ENCODE data around the gene MCEMP1.
A peak's percentile ranks its signal among the peaks of the same experiment; 100 is the strongest.

Gene MCEMP1

DNA sequence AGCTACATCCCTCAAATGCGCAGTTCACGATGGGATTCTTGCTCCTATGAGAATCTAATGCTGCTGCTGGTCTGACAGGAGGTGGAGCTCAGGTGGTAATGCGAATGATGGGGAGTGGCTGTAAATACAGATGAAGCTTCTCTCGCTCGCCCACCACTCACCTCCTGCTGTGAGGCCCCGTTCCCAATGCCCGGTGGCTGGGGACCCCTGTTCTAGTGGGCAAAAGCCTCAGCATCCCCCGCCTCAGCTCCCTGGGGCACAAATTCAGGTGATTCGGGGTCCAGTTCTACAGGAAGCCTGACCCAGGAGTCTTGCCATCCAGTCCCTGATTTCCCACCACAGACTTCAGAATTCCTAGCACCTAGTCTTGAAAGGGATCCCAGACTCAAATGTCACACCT is 4.4 kb upstream of the MCEMP1 start:
- DNase-seq, result no peak

GRCh38 chr19:7674010-7675005 is 2.6 kb upstream of the MCEMP1 start:
- DNase-seq, result peak; percentile 64

DNA sequence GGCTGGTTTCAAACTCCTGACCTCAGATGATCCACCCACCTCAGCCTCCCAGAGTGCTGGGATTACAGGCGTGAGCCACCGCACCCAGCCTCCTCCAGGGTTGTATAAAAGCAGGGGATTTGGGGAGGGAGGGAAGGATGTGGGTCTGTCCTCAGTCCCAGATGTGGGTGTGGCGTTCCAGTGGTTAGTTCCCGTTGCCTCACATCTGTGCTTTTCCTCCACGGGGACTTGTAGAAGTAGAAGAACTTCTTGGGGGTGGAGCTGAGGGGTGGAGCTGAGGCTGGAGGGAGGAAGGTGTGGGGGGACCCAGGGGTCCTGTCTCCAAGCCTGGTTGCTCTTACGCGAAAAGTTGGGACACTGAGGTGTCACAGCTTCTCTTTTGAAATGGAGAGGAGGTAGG is 514 bp upstream of the MCEMP1 start:
- DNase-seq, result no peak

GRCh38 chr19:7677669-7678311 is 900 bp downstream of the MCEMP1 start:
- no peak for DNase-seq

DNA sequence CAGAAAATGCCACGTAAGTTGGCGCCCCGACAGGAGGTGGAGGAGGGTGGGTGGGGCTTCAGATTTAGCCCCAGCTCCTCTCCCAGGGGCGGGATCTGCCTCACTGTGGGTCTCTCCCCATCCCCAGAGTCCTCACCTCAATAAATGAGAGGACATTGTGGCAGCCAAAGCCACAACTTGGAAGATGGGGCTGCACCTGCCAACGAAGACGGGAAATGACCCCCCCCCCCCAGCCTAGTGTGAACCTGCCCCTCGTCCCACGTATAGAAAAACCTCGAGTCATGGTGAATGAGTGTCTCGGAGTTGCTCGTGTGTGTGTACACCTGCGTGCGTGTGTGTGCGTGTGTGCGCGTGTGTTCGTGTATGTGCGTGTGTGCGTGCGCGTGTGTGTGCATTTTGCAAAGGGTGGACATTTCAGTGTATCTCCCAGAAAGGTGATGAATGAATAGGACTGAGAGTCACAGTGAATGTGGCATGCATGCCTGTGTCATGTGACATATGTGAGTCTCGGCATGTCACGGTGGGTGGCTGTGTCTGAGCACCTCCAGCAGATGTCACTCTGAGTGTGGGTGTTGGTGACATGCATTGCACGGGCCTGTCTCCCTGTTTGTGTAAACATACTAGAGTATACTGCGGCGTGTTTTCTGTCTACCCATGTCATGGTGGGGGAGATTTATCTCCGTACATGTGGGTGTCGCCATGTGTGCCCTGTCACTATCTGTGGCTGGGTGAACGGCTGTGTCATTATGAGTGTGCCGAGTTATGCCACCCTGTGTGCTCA is 2.3 kb downstream of the MCEMP1 start:
- peak; percentile 57 for DNase-seq

- no peak for DNase-seq
Measured at GRCh38 chr19:7679771-7680605, 3.1 kb downstream of the MCEMP1 start.

GRCh38 chr19:7680606-7681339 is 3.9 kb downstream of the MCEMP1 start, which contains the start of gene TRAPPC5:
Gene TRAPPC5 (plus strand): TSS chr19:7680833. CDS start chr19:7682254, 1,421 bp downstream.
- DNase-seq, result peak; percentile 96

DNA sequence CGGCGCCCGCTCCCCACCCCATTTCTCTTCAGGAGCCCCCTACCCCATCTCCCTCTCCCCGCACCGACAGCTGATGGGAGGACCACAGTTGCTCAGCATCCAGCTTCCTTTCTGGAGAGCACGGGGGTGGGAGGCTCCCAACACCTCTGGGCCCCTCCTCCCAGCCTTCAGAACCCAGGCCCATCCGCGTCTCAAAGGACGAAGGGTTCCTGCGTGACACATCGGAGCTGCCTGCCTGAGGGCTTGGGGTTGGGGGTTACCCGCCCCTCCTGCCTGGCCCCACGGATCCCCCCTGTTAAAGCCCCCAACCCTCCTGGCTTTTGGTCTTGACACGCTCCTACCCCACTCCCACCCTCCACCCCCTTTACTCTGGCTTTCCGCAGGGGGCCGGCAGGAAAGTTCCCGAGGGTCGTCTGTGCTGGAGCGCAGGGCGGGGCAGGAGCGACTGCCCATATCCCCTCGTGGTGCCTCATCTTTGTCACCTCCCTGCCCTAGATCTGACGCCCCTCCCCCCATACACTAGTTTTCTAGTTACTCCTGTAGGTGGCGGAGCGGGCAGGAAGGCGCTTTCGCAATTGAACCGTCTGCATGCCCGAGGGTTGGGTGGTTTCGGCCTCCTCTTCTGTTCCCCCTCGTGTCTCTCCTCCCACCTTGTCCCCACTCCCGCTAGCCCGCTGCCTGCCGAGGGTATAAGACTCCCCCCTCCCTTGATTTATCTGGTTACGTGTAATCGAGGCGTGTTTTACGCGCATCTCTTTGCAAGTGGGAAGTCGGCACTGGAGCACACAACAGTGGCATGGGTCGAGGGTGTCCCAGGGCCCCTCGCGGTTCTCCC is 4.7 kb downstream of the MCEMP1 start:
- DNase-seq, result peak; percentile 87

DNA sequence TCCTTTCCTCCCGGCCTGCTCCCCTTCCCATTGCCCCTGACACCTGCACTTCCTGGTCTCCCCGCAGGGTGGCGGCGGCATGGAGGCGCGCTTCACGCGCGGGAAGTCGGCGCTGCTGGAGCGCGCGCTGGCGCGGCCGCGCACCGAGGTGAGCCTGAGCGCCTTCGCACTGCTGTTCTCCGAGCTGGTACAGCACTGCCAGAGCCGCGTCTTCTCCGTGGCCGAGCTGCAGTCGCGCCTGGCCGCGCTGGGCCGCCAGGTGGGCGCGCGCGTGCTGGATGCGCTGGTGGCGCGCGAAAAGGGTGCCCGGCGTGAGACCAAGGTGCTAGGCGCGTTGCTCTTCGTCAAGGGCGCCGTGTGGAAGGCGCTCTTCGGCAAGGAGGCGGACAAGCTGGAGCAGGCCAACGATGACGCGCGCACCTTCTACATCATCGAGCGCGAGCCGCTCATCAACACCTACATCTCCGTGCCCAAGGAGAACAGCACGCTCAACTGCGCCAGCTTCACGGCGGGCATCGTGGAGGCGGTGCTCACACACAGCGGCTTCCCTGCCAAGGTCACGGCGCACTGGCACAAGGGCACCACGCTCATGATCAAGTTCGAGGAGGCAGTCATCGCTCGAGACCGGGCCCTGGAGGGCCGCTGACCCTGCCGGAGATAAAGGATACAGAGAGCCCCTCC is 5.4 kb downstream of the MCEMP1 start:
- no peak for DNase-seq

DNA sequence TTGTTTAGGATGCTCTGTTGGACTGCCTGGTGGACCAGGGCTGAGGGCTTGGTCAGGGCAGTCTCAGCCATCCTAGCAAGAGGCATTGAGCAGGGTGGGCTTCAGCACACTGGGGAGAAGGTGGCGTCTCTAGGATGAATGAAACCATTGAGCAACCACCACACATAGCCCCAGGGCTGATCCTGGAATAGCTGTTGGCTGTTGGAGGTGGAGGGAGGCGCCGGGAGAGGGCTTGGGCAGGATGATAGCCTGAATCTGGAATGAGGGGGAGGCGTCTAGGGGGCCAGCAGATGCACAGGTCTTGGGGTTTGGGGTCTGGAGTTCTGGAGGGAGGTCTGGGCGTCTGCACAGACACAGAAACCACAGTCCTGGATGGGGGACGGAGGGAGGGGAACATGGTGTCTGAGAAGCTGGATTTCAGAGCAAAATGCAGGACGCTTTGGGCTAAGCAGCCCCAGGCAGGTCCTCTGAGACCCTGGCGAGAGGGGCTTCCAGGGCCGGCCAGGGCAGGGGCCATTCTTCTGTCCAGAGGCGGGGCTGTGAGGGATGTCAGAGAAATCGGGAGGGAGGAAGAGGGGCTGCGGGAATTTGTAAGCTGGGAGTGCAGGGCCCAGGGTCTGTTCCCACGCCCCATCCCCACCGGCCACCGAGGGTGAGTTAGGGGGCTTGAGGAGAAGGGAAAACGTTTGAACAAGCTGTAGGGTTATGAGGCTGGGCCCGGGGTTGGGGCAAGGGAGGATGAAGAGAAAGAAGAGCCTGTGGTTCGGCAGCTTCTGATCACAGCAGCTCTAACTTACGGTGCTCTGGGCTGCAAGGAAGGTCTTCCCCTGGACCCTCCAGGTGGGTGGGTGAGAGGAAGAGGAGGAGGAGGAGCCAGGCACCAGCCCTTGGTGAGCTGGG is 8.9 kb downstream of the MCEMP1 start:
- no peak for DNase-seq

GRCh38 chr19:7687177-7687576 is 10.3 kb downstream of the MCEMP1 start:
- DNase-seq, result no peak

DNA sequence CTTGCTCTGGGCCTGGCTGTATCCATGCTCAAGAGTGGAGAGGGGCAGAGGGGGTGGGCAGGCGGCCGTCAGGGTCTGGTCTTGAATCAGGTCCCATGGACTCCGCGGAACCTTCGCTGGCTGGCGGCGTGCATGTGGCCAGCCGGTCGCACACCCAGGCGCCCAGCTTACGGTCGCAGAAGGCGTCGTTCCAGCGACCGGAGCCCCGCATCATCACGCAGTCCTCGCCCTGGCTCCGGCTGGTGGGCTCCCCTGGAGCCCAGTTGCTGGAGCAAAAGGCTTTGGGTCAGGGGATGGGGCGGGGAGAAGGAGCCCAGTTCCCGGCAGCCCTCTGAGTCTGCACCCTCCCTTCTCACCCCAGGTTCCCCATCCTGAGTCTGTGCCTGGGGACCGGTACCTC is 12.3 kb downstream of the MCEMP1 start:
- DNase-seq, result no peak

GRCh38 chr19:7690779-7691258 is 13.9 kb downstream of the MCEMP1 start:
- no peak for DNase-seq

DNA sequence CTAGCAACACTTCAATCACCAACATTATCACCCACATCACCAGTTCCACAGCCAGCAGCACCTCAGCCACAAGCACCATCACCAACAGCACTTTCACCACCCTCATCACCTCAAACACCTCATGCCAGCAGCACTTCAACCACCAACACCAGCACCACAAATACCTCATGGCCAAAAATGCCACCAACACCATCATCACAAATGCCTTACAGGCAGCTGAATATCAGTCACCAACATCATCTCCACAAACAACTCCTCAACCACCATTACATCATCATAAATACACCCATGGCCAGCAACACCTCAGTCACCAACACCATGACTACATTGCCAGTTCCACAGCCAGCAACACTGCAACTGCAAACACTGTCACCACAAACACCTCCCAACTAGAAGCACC is 14.6 kb downstream of the MCEMP1 start:
- DNase-seq, result no peak

GRCh38 chr19:7692417-7693088 is 15.7 kb downstream of the MCEMP1 start:
- DNase-seq, result no peak

GRCh38 chr19:7694499-7694898 is 17.6 kb downstream of the MCEMP1 start:
- DNase-seq, result no peak

GRCh38 chr19:7697721-7698287 is 20.9 kb downstream of the MCEMP1 start:
- no peak for DNase-seq

DNA sequence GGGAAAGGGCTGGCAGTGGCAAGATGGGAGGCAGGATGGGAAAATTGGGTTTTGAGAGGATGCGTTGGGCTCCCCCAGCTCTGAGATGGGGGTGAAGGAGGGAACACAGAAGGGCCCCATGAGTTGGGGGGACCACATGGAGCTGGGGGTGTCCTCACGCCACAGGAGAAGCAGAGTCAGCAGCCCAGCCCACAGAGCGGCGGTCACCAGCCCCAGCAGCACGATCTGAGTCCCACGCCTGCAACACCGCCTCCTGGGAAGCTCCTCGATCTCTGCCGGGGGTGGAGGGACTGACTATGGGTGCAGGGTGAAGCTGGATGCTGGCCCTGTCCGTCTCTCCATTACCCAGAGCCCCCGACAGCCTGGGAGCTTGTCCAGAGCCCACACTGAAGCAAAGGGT is 21.7 kb downstream of the MCEMP1 start:
- DNase-seq, result no peak
